GM12872 (cell line): ENCODE data around the gene MDGA2.

Source experiments
- CTCF ChIP-seq: IDR thresholded peaks from 3 replicates; pipeline ENCODE4 v1.5.1; 2011; ENCODE audit warnings: low read depth, mild to moderate bottlenecking, low read length, moderate library complexity; ENCODE audit not compliant: insufficient read depth

MDGA2 gene

GRCh38 chr14:47485421-47485820 lies 190.0 kb downstream of the MDGA2 start:
- no peak for TF ChIP-seq CTCF

- TF ChIP-seq CTCF = no peak
These were observed 192.0 kb downstream of the MDGA2 start for GRCh38 chr14:47483449-47483848.

GRCh38 chr14:47471075-47471474 lies 204.3 kb downstream of the MDGA2 start:
- no peak for TF ChIP-seq CTCF

- TF ChIP-seq CTCF = no peak
These were observed 208.5 kb downstream of the MDGA2 start for GRCh38 chr14:47466916-47467315.

GRCh38 chr14:47454025-47454424 lies 221.4 kb downstream of the MDGA2 start:
- TF ChIP-seq CTCF = no peak

GRCh38 chr14:47447076-47447475 lies 228.3 kb downstream of the MDGA2 start:
- no peak for TF ChIP-seq CTCF

- no peak for TF ChIP-seq CTCF
These were observed 233.2 kb downstream of the MDGA2 start for GRCh38 chr14:47442211-47442610.

- TF ChIP-seq CTCF = no peak
These were observed 235.5 kb downstream of the MDGA2 start for GRCh38 chr14:47439953-47440352.
